Endothelial cell of umbilical vein (primary cell): Measurements from ENCODE around the gene MEGF11. TPM values are rescaled to one million over a fixed set of nuclear protein-coding genes. Genes with fewer than 3 reads are reported as not detected.

ENCODE experiments used
- BruUV-seq: library from RNA; stranded (reverse); fragments of 400-500 nt; replicated peaks from 2 replicates; lab custom pipeline; 2021; lab: Mats Ljungman, UMichigan
- CTCF ChIA-PET: fragments of 300-600, 350-600 bp; sonication (Branson Sonifier 250); formaldehyde crosslinking; loops from one replicate; lab custom pipeline; 2021; ENCODE audit warnings: antibody characterized with exemption, inconsistent platforms; lab: Charles Lee
- POLR2A ChIA-PET: fragments of 300-600, 350-600 bp; sonication (Branson Sonifier 250); formaldehyde crosslinking; loops from one replicate; lab custom pipeline; 2021; ENCODE audit warnings: antibody characterized with exemption, inconsistent platforms; lab: Charles Lee
- DNase-seq: peaks from one replicate; pipeline ENCODE4 v3.0.0-alpha.2; 2011; ENCODE audit warnings: low read depth, low spot score
- FAIRE-seq: peaks from 2 replicates; lab custom pipeline; 2011; peaks lifted over from hg19 to GRCh38; lab: Jason Lieb, UNC
- H2AFZ ChIP-seq: 2 replicates; pipeline ENCODE4 v1.6.0; 2012; ENCODE audit warnings: low read depth, low read length, control low read depth, inconsistent platforms
- H3K27ac ChIP-seq: 2 replicates; pipeline ENCODE4 v1.5.1; 2011; ENCODE audit warnings: low read depth, mild to moderate bottlenecking, control low read depth, low read length, moderate library complexity; ENCODE audit not compliant: insufficient read depth
- H3K27me3 ChIP-seq, 2 experiments: 2 replicates each; pipeline versions ENCODE4 v1.6.0 to v1.6.1; 2011; ENCODE audit warnings: low read length in 2 of 2, mixed read lengths in 1 of 2; ENCODE audit not compliant: control insufficient read depth in 2 of 2, insufficient read depth in 2 of 2
- H3K36me3 ChIP-seq, 2 experiments: 2 replicates in 1 of 2; 3 replicates in 1 of 2; pipeline ENCODE4 v1.5.1; 2011; ENCODE audit warnings: low read length in 2 of 2, mild to moderate bottlenecking in 1 of 2, moderate library complexity in 1 of 2; ENCODE audit not compliant: control insufficient read depth in 2 of 2, insufficient read depth in 2 of 2; ENCODE audit errors: extremely low read depth in 1 of 2
- H3K4me1 ChIP-seq: 3 replicates; pipeline ENCODE4 v1.5.1; 2011; ENCODE audit warnings: mild to moderate bottlenecking, low read length; ENCODE audit not compliant: control insufficient read depth, insufficient read depth; ENCODE audit errors: extremely low read depth
- H3K4me2 ChIP-seq: 2 replicates; pipeline ENCODE4 v1.6.1; 2011; ENCODE audit warnings: low read length, control low read depth, mixed read lengths; ENCODE audit not compliant: insufficient read depth
- H3K4me3 ChIP-seq, 3 experiments: fragments of 200-600 bp in 1 of 3; sonication (generic), shearing (Covaris generic) in 1 of 3; replicated peaks in 1 of 3; 2 replicates each; pipeline ENCODE4 v1.5.1; 2011 to 2016; ENCODE audit warnings: control low read depth in 3 of 3, low read length in 3 of 3, mild to moderate bottlenecking in 2 of 3, inconsistent platforms in 1 of 3, low read depth in 1 of 3, moderate library complexity in 1 of 3; ENCODE audit not compliant: insufficient read depth in 1 of 3
- H3K79me2 ChIP-seq: 2 replicates; pipeline ENCODE4 v1.6.0; 2012; ENCODE audit warnings: low read length, inconsistent platforms; ENCODE audit not compliant: control insufficient read depth, insufficient read depth
- H3K9ac ChIP-seq: replicated peaks from 2 replicates; pipeline ENCODE3; 2011; ENCODE audit warnings: low read length, control low read depth; ENCODE audit not compliant: insufficient read depth; ENCODE audit errors: extremely low read depth
- H3K9me1 ChIP-seq: replicated peaks from 3 replicates; pipeline ENCODE4 v1.6.0; 2011; ENCODE audit warnings: mild to moderate bottlenecking, low read length; ENCODE audit not compliant: control insufficient read depth, insufficient read depth; ENCODE audit errors: extremely low read depth
- H3K9me3 ChIP-seq: replicated peaks from 2 replicates; pipeline ENCODE4 v1.5.1; 2012; ENCODE audit warnings: low read length, inconsistent platforms; ENCODE audit not compliant: control insufficient read depth, insufficient read depth
- H4K20me1 ChIP-seq: replicated peaks from 2 replicates; pipeline ENCODE3; 2011; ENCODE audit warnings: mild to moderate bottlenecking, low read length; ENCODE audit not compliant: control insufficient read depth, insufficient read depth; ENCODE audit errors: extremely low read depth
- EZH2 ChIP-seq: IDR thresholded peaks from 2 replicates; pipeline ENCODE4 v1.6.1; 2012; ENCODE audit warnings: borderline replicate concordance, low read depth, mild to moderate bottlenecking, moderate library complexity, low read length, inconsistent platforms; ENCODE audit not compliant: severe bottlenecking
- JUN ChIP-seq: IDR thresholded peaks from 2 replicates; pipeline ENCODE4 v1.6.1; 2011; ENCODE audit warnings: borderline replicate concordance, low read depth; ENCODE audit not compliant: insufficient read length, insufficient read depth
- MYC ChIP-seq: IDR thresholded peaks from one replicate; pipeline ENCODE4 v1.6.1; 2011; ENCODE audit warnings: mild to moderate bottlenecking, low read depth, low read length
- POLR2AphosphoS5 ChIP-seq: IDR thresholded peaks from 2 replicates; pipeline ENCODE4 v1.6.1; 2012; ENCODE audit warnings: low read depth, mild to moderate bottlenecking, control low read depth, low read length, moderate library complexity; ENCODE audit not compliant: insufficient read depth
- dilution Hi-C: fragments of 300-500 bp; cut with MboI; formaldehyde crosslinking; loops from one replicate; pipeline ENCODE4 v1.15.0; 2019; ENCODE audit warnings: low sequenced_read_pairs; ENCODE audit not compliant: extremely low pct_ligation_motif_present
- intact Hi-C: fragments of 100-400 bp; cut with micrococcal nuclease; formaldehyde crosslinking; loops from one replicate; pipeline ENCODE4 v1.10.0; 2022
- polyA plus RNA-seq, 4 experiments: library from polyadenylated mRNA; depleted of rRNA in 3 of 4; stranded (reverse) in 3 of 4; unstranded in 1 of 4; fragments of >200 nt; gene quantifications; 2 replicates each; pipeline versions ENCODE4 v1.2.1 to v1.2.3, GENCODE V29; 2011 to 2012; ENCODE audit warnings: missing spikeins in 1 of 4
- total RNA-seq: library from RNA; stranded (reverse); gene quantifications from 2 replicates; pipeline ENCODE4 v1.2.3, GENCODE V29; 2021

Gene MEGF11
- total and polyA plus RNA-seq, 2 donors (not counting 3 experiments of a cell fraction or from before 2014, with no cell fraction given) = not detected

- Histone ChIP-seq H3K27me3 (peaks cover 13 to 21% of the 10 kb centered on the region in 2 experiments), H3K4me2 (no peak overlapping the region), H3K79me2 (no peaks in the 10 kb centered on the region), H3K9me1 (no peaks in the 10 kb centered on the region), H4K20me1 (no peaks in the 10 kb centered on the region), H3K4me3 (no peak overlapping the region), H2AFZ (no peak overlapping the region), H3K27ac (no peak overlapping the region), H3K9me3 (no peaks in the 10 kb centered on the region), H3K36me3 (no peaks in the 10 kb centered on the region), H3K9ac (no peak overlapping the region), H3K4me1 (no peaks in the 10 kb centered on the region)
- intact Hi-C loops (no loop called here), dilution Hi-C loops (no loop called here)
- CTCF ChIA-PET = no interaction called here
- no peak for FAIRE-seq
- no TSS peak for BruUV-seq
- no peak for DNase-seq
- TF ChIP-seq MYC (no peak), POLR2AphosphoS5 (no peak), EZH2 (no peak), JUN (no peak)
- POLR2A ChIA-PET = no interaction called here
Observed at GRCh38 chr15:65956899-65957298, 296.7 kb downstream of the MEGF11 start.

GRCh38 chr15:65956307-65956706, 297.2 kb downstream of the MEGF11 start:
- Histone ChIP-seq H3K4me1 (no peaks in the 10 kb centered on the region), H3K79me2 (no peaks in the 10 kb centered on the region), H3K9ac (no peak overlapping the region), H3K27me3 (peaks cover 13 to 16% of the 10 kb centered on the region in 2 experiments), H3K4me3 (no peak overlapping the region), H3K9me3 (no peaks in the 10 kb centered on the region), H3K9me1 (no peaks in the 10 kb centered on the region), H3K4me2 (no peak overlapping the region), H3K36me3 (no peaks in the 10 kb centered on the region), H2AFZ (no peak overlapping the region), H4K20me1 (no peaks in the 10 kb centered on the region), H3K27ac (no peak overlapping the region)
- no peak for TF ChIP-seq MYC
- dilution Hi-C loops = no loop called here
- no peak for FAIRE-seq
- CTCF ChIA-PET = no interaction called here
- intact Hi-C loops = no loop called here
- DNase-seq = no peak
- POLR2A ChIA-PET = no interaction called here
- BruUV-seq = no TSS peak
